ENCODE data around the gene CNIH2. TPM values are rescaled to one million over a fixed set of nuclear protein-coding genes. Genes with fewer than 3 reads are reported as not detected.
A peak's percentile ranks its signal among the peaks of the same experiment; 100 is the strongest.

Gene CNIH2
- polyA plus RNA-seq, 1 experiment: 1.2 TPM

- Histone ChIP-seq H3K36me3 (ENCODE audit: control insufficient read depth, insufficient read depth, low read length) (peaks cover 10% of the 10 kb centered on the region), H3K27me3 (ENCODE audit: control insufficient read depth, insufficient read depth, low read length) (peaks cover 4% of the 10 kb centered on the region), H3K4me3 (ENCODE audit: low read depth, low read length) (no peak overlapping the region)
- no peak for DNase-seq (ENCODE audit: low read depth)
- POLR2A ChIA-PET: no interaction called here
- CTCF ChIA-PET: interaction anchor here (0.7 to 1.7 kb wide), 6 partner anchors 14 to 102 kb away, joined by 3 to 5 read pairs (median 4); partner anchors contain the start of gene RIN1
- TF ChIP-seq CTCF (IDR thresholded peaks at IDR 0.05; ENCODE audit: insufficient read depth, low read depth, low read length): no peak
Measured at GRCh38 chr11:66286699-66287098, 8.7 kb downstream of the CNIH2 start.

- TF ChIP-seq CTCF (IDR thresholded peaks at IDR 0.05; ENCODE audit: insufficient read depth, low read depth, low read length): no peak
- peaks cover 6% of the 10 kb centered on the region for H3K27me3 ChIP-seq (ENCODE audit: control insufficient read depth, insufficient read depth, low read length)
- ChIA-PET POLR2A (no interaction called here), CTCF (interaction anchor here (1.3 to 4.5 kb wide), 6 partner anchors 10 to 102 kb away, joined by 3 to 34 read pairs (median 4); partner anchors contain the start of gene RIN1)
- peaks cover 10% of the 10 kb centered on the region for H3K36me3 ChIP-seq (ENCODE audit: control insufficient read depth, insufficient read depth, low read length)
- H3K4me3 ChIP-seq (ENCODE audit: low read depth, low read length): no peak overlapping the region; the same call in 1 of the 2 replicates
- DNase-seq (ENCODE audit: low read depth): no peak
Measured at GRCh38 chr11:66287211-66287888, 9.4 kb downstream of the CNIH2 start.

GRCh38 chr11:66287889-66288670 lies 10.1 kb downstream of the CNIH2 start:
- Histone ChIP-seq H3K27me3 (ENCODE audit: control insufficient read depth, insufficient read depth, low read length) (peaks cover 13% of the 10 kb centered on the region), H3K4me3 (ENCODE audit: low read depth, low read length) (peak overlapping the region; percentile 84), H3K36me3 (ENCODE audit: control insufficient read depth, insufficient read depth, low read length) (peaks cover 10% of the 10 kb centered on the region)
- CTCF ChIA-PET: interaction anchor here (1.1 to 4.5 kb wide), 8 partner anchors 11 to 133 kb away, joined by 3 to 34 read pairs (median 6); partner anchors contain the start of genes NPAS4, RAB1B and RIN1
- no peak for TF ChIP-seq CTCF (IDR thresholded peaks at IDR 0.05; ENCODE audit: insufficient read depth, low read depth, low read length)
- POLR2A ChIA-PET: interaction anchor here (1.6 kb wide), 1 partner anchor 25 kb away, joined by 18 read pairs; no protein-coding TSS in a partner anchor
- DNase-seq (ENCODE audit: low read depth): no peak

GRCh38 chr11:66288671-66289547 lies 10.9 kb downstream of the CNIH2 start, which contains the start of gene YIF1A:
Gene YIF1A (minus strand): TSS chr11:66289143. CDS start chr11:66288985, 158 bp downstream.
- CTCF ChIA-PET: interaction anchor here (0.9 to 4.5 kb wide), 12 partner anchors 9 to 132 kb away, joined by 3 to 34 read pairs (median 4); partner anchors contain the start of genes NPAS4, RAB1B and RIN1
- no peak for TF ChIP-seq CTCF (IDR thresholded peaks at IDR 0.05; ENCODE audit: insufficient read depth, low read depth, low read length)

More at GRCh38 chr11:66288671-66289547, 10.9 kb downstream of the CNIH2 start, which contains the start of gene YIF1A:
- peaks cover 10% of the 10 kb centered on the region for H3K36me3 ChIP-seq (ENCODE audit: control insufficient read depth, insufficient read depth, low read length)
- DNase-seq (ENCODE audit: low read depth): peak; percentile 98
- POLR2A ChIA-PET: interaction anchor here (0.5 to 1.6 kb wide), 11 partner anchors 8 to 278 kb away, joined by 3 to 18 read pairs (median 3); partner anchors contain the start of gene CD248
- H3K27me3 ChIP-seq (ENCODE audit: control insufficient read depth, insufficient read depth, low read length): peaks cover 19% of the 10 kb centered on the region
- peak within 1 kb of the TSS; percentile 84 for H3K4me3 ChIP-seq (ENCODE audit: low read depth, low read length)

Data from BJ (cell line).